HuH-7 (cell line): ENCODE results near the gene CCL4.
"Not testable (repeated sequence)": the region's sequence is repeated elsewhere in the genome, so short reads cannot be mapped to it uniquely, and the experiment has no call there.

ENCODE experiments used
- DNase-seq: peaks from one replicate; pipeline ENCODE4 v3.0.0; 2011; ENCODE audit warnings: low spot score

The CCL4 gene

GRCh38 chr17:36087897-36088572 is 15.6 kb upstream of the CCL4 start:
- DNase-seq: not testable (repeated sequence)

GRCh38 chr17:36088670-36089338 is 14.8 kb upstream of the CCL4 start:
- DNase-seq: no peak

GRCh38 chr17:36089339-36089865 is 14.2 kb upstream of the CCL4 start:
- DNase-seq: no peak

- no peak for DNase-seq
These were observed 13.5 kb upstream of the CCL4 start, which contains the start of gene CCL3 for GRCh38 chr17:36089888-36090836. Gene CCL3 (minus strand): TSS chr17:36090143. CDS start chr17:36090058, 85 bp downstream.

GRCh38 chr17:36092230-36092629 is 11.4 kb upstream of the CCL4 start:
- no peak for DNase-seq

DNA sequence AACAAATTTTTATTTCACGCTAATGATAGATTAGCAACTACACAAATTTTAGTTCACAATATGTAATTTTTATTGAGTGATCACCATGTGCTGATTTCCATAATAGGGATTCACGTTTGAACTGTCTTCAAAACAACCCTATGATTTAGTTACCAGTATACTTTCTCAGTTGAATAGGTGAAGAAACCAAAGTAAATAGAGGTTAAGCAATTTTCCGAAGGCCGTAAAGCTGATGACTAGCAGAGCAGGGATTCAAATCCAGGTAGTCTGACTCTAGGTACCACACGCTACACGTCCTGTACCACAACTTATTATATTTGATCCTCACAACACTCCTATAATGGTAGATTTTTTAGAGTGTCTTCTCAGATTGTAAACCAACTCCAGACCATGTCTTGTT is 10.9 kb upstream of the CCL4 start:
- DNase-seq: not testable (repeated sequence)

GRCh38 chr17:36094232-36094631 is 9.4 kb upstream of the CCL4 start:
- DNase-seq: no peak

DNA sequence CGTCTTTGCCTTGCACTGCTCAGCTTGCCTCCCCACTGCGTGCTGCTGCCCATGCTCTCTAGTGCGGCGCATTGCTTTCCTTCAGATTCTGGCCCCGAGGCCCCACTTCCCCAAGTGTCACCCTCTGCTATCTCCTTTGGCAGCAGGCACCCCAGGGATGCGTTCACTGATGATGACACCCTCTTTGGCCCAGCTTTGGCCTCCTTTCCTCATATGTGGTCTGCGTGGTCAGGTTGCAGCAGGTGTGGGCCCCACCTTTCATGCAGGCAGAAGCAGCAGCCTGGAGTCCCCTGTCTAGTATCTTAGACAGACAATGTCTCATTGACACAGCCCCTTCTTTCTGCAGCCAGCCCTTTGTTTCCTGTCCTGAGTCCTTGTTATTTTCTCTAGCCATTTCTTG is 8.9 kb upstream of the CCL4 start:
- DNase-seq: no peak

DNA sequence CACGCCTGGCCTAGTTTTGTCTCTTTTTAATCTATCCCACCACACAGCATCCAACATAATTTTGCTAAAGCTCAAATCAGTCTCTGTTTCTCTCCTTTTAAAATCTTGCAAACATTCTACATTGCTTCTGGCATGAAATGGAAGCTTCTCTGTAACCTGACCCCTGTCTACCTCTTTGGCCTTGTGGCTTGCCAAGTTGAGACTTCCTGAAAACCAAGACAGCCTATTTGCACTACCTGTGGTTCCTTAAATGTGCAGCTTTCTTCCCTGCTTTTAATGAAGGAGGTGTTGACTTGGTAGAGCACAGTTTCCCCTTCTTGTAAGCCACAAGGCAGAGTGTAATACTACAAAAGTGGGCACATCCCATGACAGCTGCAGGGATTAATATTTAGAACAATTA is 7.6 kb upstream of the CCL4 start:
- DNase-seq: no peak

DNA sequence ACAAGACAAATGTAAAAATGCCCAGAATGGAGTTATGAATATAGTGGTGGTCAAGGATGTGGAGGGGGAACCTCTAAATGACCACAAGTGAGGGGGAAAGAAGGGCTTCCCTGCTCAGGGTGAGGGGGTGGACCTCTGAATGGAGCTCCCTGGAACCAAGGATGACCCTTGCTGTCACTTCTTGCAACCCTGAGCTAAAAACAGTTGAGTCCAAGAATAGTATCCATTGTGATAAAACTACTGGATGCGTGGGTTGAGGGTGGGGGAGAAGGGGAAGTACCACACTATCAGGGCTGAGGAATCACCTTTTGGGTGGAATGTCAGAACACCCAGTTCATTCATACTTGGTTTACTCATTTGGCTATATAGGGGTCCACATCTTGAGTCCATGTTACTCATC is 4.6 kb upstream of the CCL4 start:
- DNase-seq: not testable (repeated sequence)

GRCh38 chr17:36104246-36104645 is 619 bp downstream of the CCL4 start:
- DNase-seq: not testable (repeated sequence)

- DNase-seq: no peak
These were observed 1.1 kb downstream of the CCL4 start for GRCh38 chr17:36104701-36105181.

DNA sequence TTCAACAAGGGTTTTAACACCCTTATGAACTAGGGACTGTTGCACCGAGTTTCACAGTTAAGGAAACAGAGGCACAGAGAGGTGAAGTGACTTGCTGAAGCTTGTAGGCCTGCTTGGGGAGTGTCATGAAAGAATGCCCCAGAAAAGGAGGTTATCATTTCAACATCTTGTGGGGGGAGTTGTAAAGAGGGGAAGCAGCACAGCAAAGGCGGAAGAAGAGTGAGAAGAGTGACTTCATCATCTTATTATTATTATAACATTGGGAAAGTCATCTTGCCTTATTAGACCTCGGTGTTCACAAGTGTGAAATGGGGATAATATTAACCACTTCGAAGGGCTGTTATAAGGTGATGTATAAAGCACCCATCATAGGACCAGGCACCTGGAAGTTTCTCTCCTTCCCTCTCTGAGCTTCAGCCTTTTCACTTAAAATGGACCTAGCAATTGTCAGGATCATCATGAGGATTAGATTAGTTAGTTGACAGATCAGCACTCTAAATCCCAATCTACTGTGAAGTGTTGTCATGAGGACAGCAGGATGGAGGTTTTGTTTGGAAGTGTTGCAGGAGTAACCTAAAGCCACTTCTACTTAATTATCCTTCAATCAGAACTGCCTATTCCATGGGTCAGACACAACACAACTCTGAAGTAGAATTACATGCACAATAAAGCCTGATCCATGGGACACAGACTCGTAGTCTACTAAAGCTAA is 2.3 kb downstream of the CCL4 start:
- no peak for DNase-seq

DNA sequence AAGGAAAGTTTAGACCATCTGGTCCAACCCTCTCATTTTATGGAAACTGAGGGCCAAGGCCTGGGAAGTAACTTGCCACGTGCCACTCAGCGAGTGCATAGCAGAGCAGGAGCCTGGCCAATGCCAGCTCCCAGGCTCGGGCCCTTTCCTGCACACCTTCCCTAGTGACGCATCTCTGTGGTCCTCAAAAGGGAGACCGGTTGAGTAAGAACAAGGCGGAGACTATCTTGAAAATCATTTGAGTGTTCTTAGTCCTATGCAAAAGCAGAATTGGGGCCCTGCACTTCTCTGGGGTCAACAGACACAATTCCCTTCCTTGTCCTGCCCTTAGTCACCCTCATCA is 2.8 kb downstream of the CCL4 start:
- DNase-seq: no peak

- DNase-seq: no peak
These were observed 4.0 kb downstream of the CCL4 start for GRCh38 chr17:36107660-36108059.

- not testable (repeated sequence) for DNase-seq
These were observed 4.6 kb downstream of the CCL4 start for GRCh38 chr17:36108265-36108664.

GRCh38 chr17:36111068-36111490 is 7.5 kb downstream of the CCL4 start:
- no peak for DNase-seq

GRCh38 chr17:36112572-36112971 is 8.9 kb downstream of the CCL4 start:
- DNase-seq: no peak

DNA sequence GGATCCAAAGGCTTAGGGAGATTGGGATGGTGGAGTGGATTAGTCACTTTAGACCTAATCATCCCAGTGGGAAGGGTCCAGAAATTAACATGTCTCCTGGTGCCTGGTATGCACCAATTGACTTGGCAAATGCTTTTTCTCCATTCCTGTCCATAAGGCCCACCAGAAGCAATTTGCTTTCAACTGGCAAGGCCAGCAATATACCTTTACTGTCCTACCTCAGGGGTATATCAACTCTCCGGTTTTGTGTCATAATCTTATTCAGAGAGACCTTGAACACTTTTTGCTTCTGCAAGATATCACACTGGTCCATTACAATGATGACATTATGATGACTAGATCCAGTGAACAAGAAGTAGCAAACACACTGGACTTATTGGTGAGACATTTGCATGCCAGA is 9.5 kb downstream of the CCL4 start:
- DNase-seq: not testable (repeated sequence)

DNA sequence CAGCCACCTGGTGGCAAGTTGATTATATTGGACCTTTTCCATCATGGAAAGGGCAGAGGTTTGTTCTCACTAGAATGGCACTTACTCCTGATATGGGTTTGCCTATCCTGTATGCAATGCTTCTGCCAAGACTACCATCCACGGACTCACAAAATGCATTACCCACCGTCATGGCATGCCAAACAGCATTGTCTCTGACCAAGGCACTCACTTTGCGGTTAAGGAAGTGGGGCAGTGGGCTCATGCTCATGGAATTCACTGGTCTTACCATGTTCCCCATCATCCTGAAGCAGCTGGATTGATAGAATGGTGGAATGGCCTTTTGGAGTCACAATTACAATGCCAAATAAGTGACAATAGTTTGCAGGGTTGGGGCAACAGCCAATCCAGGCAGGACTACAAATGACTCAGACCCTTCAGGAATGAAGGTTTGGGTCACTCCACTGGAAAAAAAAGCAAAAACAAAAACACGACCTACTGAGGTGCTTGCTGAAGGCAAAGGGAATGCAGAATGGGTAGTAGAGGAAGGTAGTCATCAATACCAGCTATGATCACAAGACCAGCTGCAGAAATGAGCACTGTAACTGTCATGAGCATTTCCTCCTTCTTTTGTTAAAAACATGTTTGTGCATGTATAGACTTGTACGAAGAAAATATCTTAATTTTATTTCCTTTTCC is 11.5 kb downstream of the CCL4 start:
- not testable (repeated sequence) for DNase-seq

DNA sequence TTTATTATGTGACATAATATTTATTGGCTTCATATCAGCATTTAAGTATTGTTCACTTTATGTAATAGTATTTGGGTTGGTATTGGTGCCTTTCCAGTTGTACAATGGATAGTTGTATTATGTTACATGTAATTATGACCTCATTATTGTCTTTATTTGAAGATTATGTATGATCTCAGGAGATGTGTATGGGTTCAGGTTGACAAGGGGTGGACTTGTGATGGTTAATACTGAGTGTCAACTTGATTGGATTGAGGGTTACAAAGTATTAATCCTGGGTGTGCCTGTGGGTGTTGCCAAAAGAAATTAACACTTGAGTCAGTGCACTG is 12.0 kb downstream of the CCL4 start:
- DNase-seq: not testable (repeated sequence)
